GM19467 (cell line): ENCODE results near the gene ARL6.
"Not testable (repeated sequence)": the region's sequence is repeated elsewhere in the genome, so short reads cannot be mapped to it uniquely, and the experiment has no call there.

Experiments
- ATAC-seq: cut with Tn5 transposase; IDR thresholded peaks from one replicate; pipeline ENCODE4 v1.9.1; 2021; ENCODE audit warnings: mild to moderate bottlenecking, moderate library complexity; ENCODE audit not compliant: unreplicated experiment

ARL6 gene

GRCh38 chr3:97821287-97821773, 56.8 kb downstream of the ARL6 start:
- peak; percentile 45 for ATAC-seq

- ATAC-seq: peak; percentile 99
These were observed 57.3 kb downstream of the ARL6 start, which contains the start of gene CRYBG3 for GRCh38 chr3:97821774-97822358. TSS of gene CRYBG3 (plus strand) at chr3:97822011. CDS start at chr3:97822207, 196 bp downstream.

- ATAC-seq: peak; percentile 12
These were observed 57.8 kb downstream of the ARL6 start for GRCh38 chr3:97822359-97822775.

GRCh38 chr3:97823046-97824004, 58.8 kb downstream of the ARL6 start:
- no peak for ATAC-seq

- no peak for ATAC-seq
These were observed 60.5 kb downstream of the ARL6 start for GRCh38 chr3:97825101-97825500.

- ATAC-seq: no peak
These were observed 63.3 kb downstream of the ARL6 start for GRCh38 chr3:97827741-97828471.

- ATAC-seq: no peak
These were observed 64.6 kb downstream of the ARL6 start for GRCh38 chr3:97829198-97829597.

GRCh38 chr3:97830638-97831037, 66.1 kb downstream of the ARL6 start:
- no peak for ATAC-seq

- ATAC-seq: no peak
These were observed 66.6 kb downstream of the ARL6 start for GRCh38 chr3:97831140-97831539.

- ATAC-seq: not testable (repeated sequence)
These were observed 68.6 kb downstream of the ARL6 start for GRCh38 chr3:97833184-97833583.

- no peak for ATAC-seq
These were observed 71.2 kb downstream of the ARL6 start for GRCh38 chr3:97835761-97836160.

GRCh38 chr3:97838393-97838792, 73.8 kb downstream of the ARL6 start:
- ATAC-seq: no peak

GRCh38 chr3:97839944-97840343, 75.4 kb downstream of the ARL6 start:
- no peak for ATAC-seq

- no peak for ATAC-seq
These were observed 76.7 kb downstream of the ARL6 start for GRCh38 chr3:97841304-97841703.

GRCh38 chr3:97841956-97842355, 77.4 kb downstream of the ARL6 start:
- no peak for ATAC-seq

GRCh38 chr3:97848779-97849178, 84.2 kb downstream of the ARL6 start:
- ATAC-seq: no peak
